ENCODE results near the gene PFKFB3.
A peak's percentile ranks its signal among the peaks of the same experiment; 100 is the strongest.

PFKFB3 gene

DNA sequence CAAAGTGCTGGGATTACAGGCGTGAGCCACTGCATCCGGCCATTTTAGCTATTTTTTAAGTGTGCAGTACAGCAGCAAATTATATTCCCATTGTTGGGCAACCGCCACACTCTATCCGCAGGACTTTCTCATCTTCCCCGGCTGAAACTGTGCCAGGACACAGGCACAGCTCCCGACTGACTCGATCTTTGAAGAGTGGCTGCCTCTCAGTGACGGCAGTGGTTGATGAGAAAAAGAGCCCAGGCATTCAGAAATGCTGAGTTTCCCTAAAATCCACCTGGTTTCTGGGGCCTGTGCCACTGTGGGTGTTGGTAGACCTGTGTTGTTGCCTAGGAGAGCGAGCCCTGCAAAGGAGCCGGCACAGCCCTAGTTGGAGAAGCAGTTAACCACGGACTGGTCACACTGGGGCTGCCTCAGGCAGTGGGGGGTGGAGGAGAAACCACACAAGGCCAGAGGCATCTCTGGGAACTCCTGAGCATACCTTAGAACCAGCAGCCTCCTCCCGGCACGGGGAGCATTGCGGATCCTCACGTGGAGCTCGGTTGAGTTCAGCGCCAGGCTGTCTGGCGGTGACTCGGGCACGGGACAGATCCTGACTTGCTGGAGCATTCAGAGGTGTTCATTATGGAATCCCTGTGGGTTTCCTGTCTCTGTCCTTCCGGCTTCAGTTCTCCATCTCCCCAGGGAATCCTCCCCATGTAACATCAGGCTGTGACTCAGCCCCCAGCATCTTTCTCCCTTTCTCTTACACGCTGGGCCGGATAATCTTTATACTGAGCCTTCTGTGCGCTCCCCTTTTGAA, 16.2 kb downstream of the PFKFB3 start:
- H3K27ac ChIP-seq, result no peak overlapping the region
- TF ChIP-seq, protein P1, sequence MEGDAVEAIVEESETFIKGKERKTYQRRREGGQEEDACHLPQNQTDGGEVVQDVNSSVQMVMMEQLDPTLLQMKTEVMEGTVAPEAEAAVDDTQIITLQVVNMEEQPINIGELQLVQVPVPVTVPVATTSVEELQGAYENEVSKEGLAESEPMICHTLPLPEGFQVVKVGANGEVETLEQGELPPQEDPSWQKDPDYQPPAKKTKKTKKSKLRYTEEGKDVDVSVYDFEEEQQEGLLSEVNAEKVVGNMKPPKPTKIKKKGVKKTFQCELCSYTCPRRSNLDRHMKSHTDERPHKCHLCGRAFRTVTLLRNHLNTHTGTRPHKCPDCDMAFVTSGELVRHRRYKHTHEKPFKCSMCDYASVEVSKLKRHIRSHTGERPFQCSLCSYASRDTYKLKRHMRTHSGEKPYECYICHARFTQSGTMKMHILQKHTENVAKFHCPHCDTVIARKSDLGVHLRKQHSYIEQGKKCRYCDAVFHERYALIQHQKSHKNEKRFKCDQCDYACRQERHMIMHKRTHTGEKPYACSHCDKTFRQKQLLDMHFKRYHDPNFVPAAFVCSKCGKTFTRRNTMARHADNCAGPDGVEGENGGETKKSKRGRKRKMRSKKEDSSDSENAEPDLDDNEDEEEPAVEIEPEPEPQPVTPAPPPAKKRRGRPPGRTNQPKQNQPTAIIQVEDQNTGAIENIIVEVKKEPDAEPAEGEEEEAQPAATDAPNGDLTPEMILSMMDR (conservative IDR thresholded peaks at IDR 0.05), result no peak

DNA sequence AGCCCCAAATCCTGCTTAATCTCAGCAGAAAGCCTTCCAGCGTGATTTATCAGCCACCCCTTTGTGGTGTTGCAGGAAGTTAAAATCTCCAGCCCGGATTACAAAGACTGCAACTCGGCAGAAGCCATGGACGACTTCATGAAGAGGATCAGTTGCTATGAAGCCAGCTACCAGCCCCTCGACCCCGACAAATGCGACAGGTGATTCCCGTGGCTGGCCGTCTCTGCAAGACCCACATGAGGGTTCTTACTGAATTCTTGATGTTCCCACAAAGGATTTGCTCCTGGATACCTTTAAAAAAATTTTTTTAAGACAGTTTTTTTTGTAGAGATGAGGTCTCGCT, 16.7 kb downstream of the PFKFB3 start:
- TF ChIP-seq, protein P1 (conservative IDR thresholded peaks at IDR 0.05), result no peak
- H3K27ac ChIP-seq, result no peak overlapping the region

DNA sequence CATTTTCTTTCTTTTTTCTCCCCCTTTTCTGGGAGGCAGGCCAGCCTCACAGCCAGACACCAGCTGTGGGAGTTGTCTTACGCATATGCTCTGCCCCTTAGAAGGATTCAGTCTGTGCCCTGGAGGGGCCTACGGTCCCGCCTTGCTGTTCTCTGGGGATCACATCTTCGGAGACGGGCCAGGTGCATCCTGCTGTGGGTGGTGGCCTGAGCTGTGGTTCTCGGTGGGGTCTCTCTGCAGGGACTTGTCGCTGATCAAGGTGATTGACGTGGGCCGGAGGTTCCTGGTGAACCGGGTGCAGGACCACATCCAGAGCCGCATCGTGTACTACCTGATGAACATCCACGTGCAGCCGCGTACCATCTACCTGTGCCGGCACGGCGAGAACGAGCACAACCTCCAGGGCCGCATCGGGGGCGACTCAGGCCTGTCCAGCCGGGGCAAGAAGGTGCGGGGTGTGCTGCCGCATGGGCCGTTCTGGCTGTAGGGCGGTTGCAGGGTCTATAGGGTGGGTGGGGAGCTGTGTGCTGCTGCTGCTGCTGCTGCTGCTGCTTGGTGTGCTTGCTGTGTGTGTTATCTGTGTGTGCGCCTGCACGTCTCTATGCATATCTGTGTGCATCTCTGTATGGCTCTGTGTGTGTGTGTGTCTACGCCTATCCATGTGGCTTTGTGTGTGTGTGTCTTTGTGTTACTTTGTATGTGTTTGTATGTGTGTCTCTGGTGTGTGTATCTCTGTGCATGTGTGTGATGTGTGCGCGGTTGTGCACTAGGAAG, 17.9 kb downstream of the PFKFB3 start:
- TF ChIP-seq, protein P1 (conservative IDR thresholded peaks at IDR 0.05), result no peak

DNA sequence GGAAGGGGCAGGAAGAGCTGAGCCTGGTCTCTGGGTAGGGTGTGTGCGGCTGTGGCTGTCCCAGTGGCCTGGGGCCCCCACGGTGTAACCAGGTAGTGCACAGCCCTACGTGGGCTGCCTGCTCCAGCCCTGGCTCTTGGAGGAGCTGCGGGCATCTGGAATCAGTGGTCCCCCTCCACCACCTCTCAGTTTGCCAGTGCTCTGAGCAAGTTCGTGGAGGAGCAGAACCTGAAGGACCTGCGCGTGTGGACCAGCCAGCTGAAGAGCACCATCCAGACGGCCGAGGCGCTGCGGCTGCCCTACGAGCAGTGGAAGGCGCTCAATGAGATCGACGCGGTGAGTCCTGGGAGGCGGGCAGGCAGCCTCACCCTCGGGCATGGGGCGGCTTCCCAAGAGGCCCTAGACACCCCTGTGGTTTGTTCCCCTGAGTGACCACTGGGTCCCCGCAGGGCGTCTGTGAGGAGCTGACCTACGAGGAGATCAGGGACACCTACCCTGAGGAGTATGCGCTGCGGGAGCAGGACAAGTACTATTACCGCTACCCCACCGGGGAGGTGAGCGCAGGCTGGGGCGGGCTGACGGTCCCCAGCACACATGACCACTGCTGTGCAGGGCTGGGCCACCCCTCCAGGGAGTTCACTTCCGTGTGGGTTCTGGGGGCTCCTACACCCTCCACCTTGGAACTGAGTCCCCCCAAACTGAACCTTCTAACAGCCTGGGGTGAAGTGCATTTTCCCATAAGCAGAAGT, 18.6 kb downstream of the PFKFB3 start:
- H3K27ac ChIP-seq, result peak overlapping the region; percentile 22; the same call in 1 of the 2 replicates
- TF ChIP-seq, protein P1 (conservative IDR thresholded peaks at IDR 0.05), result no peak

More for the DNA sequence above, 17.9 kb downstream of the PFKFB3 start:
- no peak overlapping the region for H3K27ac ChIP-seq

DNA sequence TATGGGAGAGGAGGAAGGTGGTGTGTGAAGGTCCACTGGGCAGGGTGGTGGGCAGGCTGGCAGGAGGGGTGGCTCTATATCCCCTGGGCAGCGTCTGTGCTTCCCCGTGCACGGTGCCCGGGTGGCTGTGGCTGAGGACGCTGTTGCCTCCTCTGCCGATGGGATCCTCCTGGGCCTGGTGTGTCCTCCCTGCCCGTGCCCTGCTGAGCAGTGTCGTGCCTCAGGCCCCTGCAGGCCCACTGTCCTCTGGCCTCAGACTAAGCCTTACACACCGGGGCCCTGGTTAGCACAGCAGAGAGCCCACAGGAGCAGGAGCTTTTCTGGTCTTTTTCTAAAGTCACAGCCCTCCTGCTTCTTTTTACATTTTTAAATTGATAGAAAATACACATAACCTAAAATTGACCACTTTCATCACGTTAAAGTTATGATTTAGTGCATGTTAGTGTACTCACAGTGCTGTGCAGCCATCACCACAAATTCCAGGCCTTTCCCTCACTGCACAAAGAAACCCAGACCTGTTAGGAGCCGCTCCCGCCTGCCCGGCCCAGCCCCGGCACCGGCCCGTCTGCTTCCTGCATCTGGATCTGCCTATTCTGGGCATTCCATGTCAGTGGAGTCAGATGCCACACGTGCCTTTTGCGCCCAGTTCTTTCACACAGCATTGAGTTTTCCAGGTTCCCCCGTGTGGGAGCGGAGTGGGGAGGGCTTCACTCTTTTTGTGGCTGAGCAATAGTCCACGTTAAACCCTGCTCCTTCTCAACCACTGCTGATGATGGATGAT, 19.4 kb downstream of the PFKFB3 start:
- TF ChIP-seq, protein P1 (conservative IDR thresholded peaks at IDR 0.05), result no peak
- peak overlapping the region; percentile 22; the same call in 1 of the 2 replicates for H3K27ac ChIP-seq

DNA sequence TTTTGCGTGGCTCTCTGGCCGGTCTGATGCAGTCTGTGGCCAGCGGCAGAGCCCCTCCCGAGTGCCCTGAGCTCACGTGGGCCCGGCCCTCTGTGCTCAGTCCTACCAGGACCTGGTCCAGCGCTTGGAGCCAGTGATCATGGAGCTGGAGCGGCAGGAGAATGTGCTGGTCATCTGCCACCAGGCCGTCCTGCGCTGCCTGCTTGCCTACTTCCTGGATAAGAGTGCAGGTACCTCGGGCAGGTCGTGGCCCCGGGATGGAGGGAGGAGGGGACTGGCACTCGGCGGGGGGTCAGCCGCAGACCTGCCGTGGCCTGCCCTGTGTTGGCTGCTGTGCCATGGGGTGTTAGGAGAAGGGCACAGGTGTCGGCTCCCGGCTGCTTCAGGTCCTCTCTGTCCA, 20.0 kb downstream of the PFKFB3 start:
- TF ChIP-seq, protein P1 (conservative IDR thresholded peaks at IDR 0.05), result no peak
- peak overlapping the region; percentile 22; the same call in 1 of the 2 replicates for H3K27ac ChIP-seq

All from VCaP (cell line).